Lower lobe of right lung (tissue), 2 donors: Measurements from ENCODE around the gene KIAA0586. TPM values are rescaled to one million over a fixed set of nuclear protein-coding genes. Genes with fewer than 3 reads are reported as not detected.
A peak's percentile ranks its signal among the peaks of the same experiment; 100 is the strongest.
"Not testable (repeated sequence)": the region's sequence is repeated elsewhere in the genome, so short reads cannot be mapped to it uniquely, and the experiment has no call there.

Experiments
- ATAC-seq, 2 donors: fragments of 200-7000 bp; cut with Tn5 transposase; one replicate each; pipeline ENCODE4 v1.9.1; 2020 to 2022; ENCODE audit warnings: mild to moderate bottlenecking in 2 of 2, moderate library complexity in 2 of 2
- DNase-seq: peaks from one replicate; pipeline ENCODE4 v3.0.0-alpha.2; 2020
- H3K27ac ChIP-seq: fragments of 200-600 bp; one replicate; pipeline ENCODE4 v1.8.0; 2022
- H3K27me3 ChIP-seq: fragments of 200-600 bp; one replicate; pipeline ENCODE4 v1.8.0; 2022; ENCODE audit warnings: low read depth
- H3K36me3 ChIP-seq: fragments of 200-600 bp; one replicate; pipeline ENCODE4 v1.8.0; 2022; ENCODE audit warnings: mild to moderate bottlenecking
- H3K4me1 ChIP-seq: fragments of 200-600 bp; one replicate; pipeline ENCODE4 v1.8.0; 2022
- H3K4me3 ChIP-seq: fragments of 200-600 bp; one replicate; pipeline ENCODE4 v1.8.0; 2022; ENCODE audit warnings: mild to moderate bottlenecking
- H3K9me3 ChIP-seq: fragments of 200-600 bp; one replicate; pipeline ENCODE4 v1.8.0; 2022
- intact Hi-C: fragments of 100-400 bp; cut with DNase I; formaldehyde crosslinking; loops from one replicate; pipeline ENCODE4 v1.11.0; 2022
- total RNA-seq: library from RNA; stranded (reverse); fragmentation: NEBNext Ultra II Directional; extraction: Animal tissue kit (Norgen Biotek cat#: 25700); gene quantifications from one replicate; pipeline ENCODE4 v1.2.1, GENCODE V29; 2021
- TF ChIP-seq, protein P1 (sequence below): fragments of 200-600 bp; IDR thresholded peaks from one replicate; pipeline ENCODE4 v1.8.0; 2022; ENCODE audit warnings: antibody characterized with exemption, mild to moderate bottlenecking
- donor health status: DM: no; HTN: yes; CAD: no; lungs with severe emphysema.

Gene KIAA0586
- total RNA-seq, 1 donor from 2014 or later, result 13.8 TPM

GRCh38 chr14:58415636-58416547 is 11.6 kb upstream of the KIAA0586 start:
- H3K4me1 ChIP-seq, result no peaks in the 10 kb centered on the region
- peaks cover 73% of the 10 kb centered on the region for H3K36me3 ChIP-seq
- H3K4me3 ChIP-seq, result no peak overlapping the region
- H3K27ac ChIP-seq, result no peak overlapping the region
- TF ChIP-seq, protein P1, sequence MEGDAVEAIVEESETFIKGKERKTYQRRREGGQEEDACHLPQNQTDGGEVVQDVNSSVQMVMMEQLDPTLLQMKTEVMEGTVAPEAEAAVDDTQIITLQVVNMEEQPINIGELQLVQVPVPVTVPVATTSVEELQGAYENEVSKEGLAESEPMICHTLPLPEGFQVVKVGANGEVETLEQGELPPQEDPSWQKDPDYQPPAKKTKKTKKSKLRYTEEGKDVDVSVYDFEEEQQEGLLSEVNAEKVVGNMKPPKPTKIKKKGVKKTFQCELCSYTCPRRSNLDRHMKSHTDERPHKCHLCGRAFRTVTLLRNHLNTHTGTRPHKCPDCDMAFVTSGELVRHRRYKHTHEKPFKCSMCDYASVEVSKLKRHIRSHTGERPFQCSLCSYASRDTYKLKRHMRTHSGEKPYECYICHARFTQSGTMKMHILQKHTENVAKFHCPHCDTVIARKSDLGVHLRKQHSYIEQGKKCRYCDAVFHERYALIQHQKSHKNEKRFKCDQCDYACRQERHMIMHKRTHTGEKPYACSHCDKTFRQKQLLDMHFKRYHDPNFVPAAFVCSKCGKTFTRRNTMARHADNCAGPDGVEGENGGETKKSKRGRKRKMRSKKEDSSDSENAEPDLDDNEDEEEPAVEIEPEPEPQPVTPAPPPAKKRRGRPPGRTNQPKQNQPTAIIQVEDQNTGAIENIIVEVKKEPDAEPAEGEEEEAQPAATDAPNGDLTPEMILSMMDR, result no peak
- no peaks in the 10 kb centered on the region for H3K9me3 ChIP-seq
- DNase-seq (no peak), ATAC-seq (no peak)
- no peaks in the 10 kb centered on the region for H3K27me3 ChIP-seq
- intact Hi-C loops, result no loop called here

GRCh38 chr14:58416934-58417333 is 10.6 kb upstream of the KIAA0586 start:
- H3K36me3 ChIP-seq, result peaks cover 73% of the 10 kb centered on the region
- intact Hi-C loops, H3K9me3 ChIP-seq, H3K4me3 ChIP-seq, H3K27me3 ChIP-seq, H3K4me1 ChIP-seq, DNase-seq, H3K27ac ChIP-seq, ATAC-seq: not testable (repeated sequence)

DNA sequence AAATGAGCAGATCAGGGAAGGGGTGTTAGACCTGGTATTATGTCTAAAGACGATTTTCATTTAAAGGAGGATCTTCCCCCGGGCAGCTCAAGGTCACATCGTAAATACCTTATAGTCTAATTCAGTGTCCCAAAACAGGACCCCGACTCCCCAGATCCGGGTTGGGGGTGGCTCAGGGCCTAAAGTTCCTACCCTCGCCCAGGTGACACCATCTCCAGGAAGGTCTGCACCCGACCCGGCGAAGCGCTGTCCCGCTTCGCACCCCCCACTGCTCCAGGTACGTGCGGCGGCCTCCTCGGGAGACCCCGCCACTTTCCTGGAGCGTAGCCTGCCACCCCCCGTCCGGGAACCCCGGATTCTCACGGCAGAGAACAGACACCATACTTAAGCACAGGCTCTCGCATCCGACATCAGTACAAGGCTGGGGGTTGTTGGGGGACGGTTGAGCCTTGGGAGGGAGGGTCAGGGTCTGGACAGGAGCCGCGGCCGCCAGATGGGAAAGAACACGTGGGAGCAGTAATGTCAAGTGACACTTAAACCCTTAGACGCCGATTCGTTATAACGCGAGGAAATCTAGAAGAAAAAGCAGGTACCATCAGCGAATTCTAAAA is 744 bp upstream of the KIAA0586 start:
- intact Hi-C loops, result no loop called here
- peaks cover 35% of the 10 kb centered on the region for H3K36me3 ChIP-seq
- H3K9me3 ChIP-seq, result no peaks in the 10 kb centered on the region
- TF ChIP-seq, protein P1, result no peak
- peak; percentile 81 to 90 for ATAC-seq
- peak overlapping the region; percentile 74 for H3K4me3 ChIP-seq
- H3K4me1 ChIP-seq, result peaks cover 30% of the 10 kb centered on the region
- H3K27me3 ChIP-seq, result no peaks in the 10 kb centered on the region
- peak overlapping the region; percentile 97 for H3K27ac ChIP-seq
- peak; percentile 66 for DNase-seq

GRCh38 chr14:58428118-58428683 is 682 bp downstream of the KIAA0586 start:
- H3K9me3 ChIP-seq, result no peaks in the 10 kb centered on the region
- intact Hi-C loops, result no loop called here
- TF ChIP-seq, protein P1, result no peak
- peak overlapping the region; percentile 74 for H3K4me3 ChIP-seq
- peak overlapping the region; percentile 97 for H3K27ac ChIP-seq
- H3K27me3 ChIP-seq, result no peaks in the 10 kb centered on the region
- peaks cover 30% of the 10 kb centered on the region for H3K4me1 ChIP-seq
- DNase-seq (no peak), ATAC-seq (peak in 1 of 2 donors; percentile 36)
- peaks cover 34% of the 10 kb centered on the region for H3K36me3 ChIP-seq

GRCh38 chr14:58430156-58430555 is 2.6 kb downstream of the KIAA0586 start:
- ATAC-seq (no peak), DNase-seq (no peak)
- TF ChIP-seq, protein P1, result no peak
- H3K27ac ChIP-seq, result no peak overlapping the region
- H3K9me3 ChIP-seq, result no peaks in the 10 kb centered on the region
- H3K27me3 ChIP-seq, result no peaks in the 10 kb centered on the region
- intact Hi-C loops, result no loop called here
- peaks cover 40% of the 10 kb centered on the region for H3K36me3 ChIP-seq
- peaks cover 30% of the 10 kb centered on the region for H3K4me1 ChIP-seq
- no peak overlapping the region for H3K4me3 ChIP-seq
